ENCODE data around the gene LMX1B. TPM values are rescaled to one million over a fixed set of nuclear protein-coding genes. Genes with fewer than 3 reads are reported as not detected.

LMX1B gene
- total RNA-seq, 1 donor from 2014 or later: not detected

- no peak for DNase-seq (ENCODE audit: low spot score)
- ATAC-seq: no peak
Observed at GRCh38 chr9:126617003-126617822, 3.5 kb downstream of the LMX1B start.

GRCh38 chr9:126617823-126618165 lies 4.1 kb downstream of the LMX1B start:
- ATAC-seq (no peak), DNase-seq (ENCODE audit: low spot score) (no peak)

- ATAC-seq (no peak), DNase-seq (ENCODE audit: low spot score) (no peak)
Observed at GRCh38 chr9:126618190-126618584, 4.5 kb downstream of the LMX1B start.

DNA sequence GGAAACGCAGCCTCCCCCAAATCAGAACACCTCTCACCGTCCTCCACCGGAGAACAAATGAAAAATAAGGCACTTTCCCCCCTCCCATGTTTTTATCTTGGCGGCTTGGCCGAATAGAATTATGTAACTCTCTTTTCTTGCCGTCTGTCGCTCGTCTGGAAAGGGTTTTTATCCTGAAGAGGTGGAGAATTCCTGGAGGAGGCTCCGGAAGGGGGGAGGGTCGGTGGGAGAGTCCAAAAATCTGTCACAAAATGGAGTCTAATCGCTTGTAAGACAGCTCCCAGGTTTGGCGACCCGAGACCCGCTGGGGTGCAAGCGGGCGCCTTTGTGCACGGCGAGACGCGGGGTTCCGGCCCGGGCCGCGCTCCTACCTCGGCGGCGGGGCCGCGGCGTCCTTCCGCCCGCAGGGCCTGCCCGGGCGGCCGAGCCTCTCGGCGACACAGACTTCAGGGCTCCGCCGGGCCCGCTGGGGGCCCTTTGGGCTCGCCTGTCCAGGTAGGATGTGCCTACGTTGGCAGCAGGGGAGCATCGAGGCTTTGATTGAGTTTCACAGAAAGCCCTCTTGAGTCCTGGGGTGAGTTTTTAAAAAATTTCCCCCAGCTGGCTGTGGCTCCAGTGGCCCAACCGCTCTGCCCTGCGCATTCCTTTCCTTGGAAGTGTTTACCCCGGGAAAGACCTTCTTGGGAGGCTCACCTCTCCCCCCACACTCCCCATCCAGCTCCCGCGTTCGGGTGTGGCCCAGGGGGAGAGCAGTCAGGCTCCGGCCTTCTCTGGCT lies 5.0 kb downstream of the LMX1B start:
- DNase-seq (ENCODE audit: low spot score) (no peak), ATAC-seq (no peak)

DNA sequence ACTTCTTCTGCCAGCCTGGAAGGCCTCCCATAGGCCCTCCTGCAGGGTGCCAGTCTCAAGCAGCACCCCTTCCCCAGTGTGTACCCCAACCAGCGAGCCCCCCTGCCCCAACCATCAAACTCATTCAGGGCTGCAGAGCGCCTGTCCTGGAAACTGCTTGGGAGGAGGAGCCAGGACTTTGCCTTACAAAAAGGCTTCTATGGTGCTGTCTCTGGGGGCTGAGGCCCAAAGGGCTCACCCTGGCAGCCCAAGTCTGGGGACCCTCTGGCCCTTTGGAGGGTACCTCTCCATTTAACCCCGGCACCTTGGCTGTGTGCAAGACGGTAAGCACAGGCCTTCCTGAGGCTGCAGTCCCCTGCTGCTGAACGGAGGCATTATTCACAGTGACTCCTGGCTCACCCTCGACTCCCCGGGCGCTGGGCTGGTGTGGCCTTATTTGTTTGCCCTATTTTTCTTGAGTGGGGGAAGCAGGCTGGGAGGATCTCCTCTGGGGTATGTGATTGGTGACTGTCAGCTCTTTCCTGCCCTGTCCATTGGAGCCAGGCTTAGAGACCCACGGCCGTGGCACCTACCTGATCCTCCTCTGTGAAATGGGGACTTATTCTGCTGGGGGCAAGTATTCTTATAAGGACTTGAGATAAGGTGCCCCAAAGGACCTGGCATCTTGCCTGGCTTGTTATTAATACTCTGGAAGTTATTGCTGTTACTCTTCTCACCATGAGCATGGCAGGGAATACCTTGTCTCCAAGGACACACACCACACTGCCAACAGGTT lies 5.8 kb downstream of the LMX1B start:
- ATAC-seq: no peak
- DNase-seq (ENCODE audit: low spot score): no peak

- no peak for ATAC-seq
- no peak for DNase-seq (ENCODE audit: low spot score)
Observed at GRCh38 chr9:126620478-126620877, 6.8 kb downstream of the LMX1B start.

DNA sequence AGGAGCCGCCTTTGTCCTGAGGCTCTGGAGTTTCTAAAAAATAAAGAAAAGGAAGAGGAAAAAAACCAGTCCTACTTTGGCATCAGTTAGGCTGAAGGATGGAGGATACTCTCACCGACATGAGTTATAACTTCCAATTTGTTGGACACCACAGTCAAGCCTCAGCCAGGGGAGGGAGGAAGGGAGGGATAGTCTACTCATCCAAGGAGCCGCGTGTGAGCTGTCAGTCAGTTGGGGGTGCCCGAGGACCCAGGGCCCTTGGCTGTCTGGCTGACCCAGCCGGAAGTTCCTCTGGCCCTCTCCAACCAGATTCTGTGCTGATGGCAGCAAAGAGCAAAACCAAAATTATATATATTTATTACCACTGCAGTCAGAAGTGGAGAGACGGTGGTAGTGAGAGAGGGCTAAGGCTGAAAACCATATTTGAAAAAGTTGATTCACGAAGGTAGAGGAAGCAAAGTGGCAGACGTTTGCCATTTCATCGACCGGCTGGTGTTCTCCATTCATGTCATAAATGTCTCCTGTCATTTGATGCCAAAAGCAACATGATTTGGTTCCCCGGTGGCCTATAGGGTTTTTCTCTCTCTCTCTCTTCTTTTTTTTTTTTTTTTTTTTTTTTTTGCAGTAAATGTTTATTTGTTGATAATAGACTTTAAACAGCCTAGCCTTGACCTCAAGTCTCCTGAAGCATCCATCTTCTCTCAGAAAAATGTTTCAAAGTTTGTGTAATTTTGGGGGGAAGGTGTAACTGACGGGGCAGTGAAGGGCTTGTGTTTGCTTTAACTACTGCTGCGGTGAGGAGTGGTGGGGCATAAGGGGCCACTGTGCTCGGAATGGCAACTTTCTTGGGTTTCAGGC lies 7.6 kb downstream of the LMX1B start:
- ATAC-seq (no peak), DNase-seq (ENCODE audit: low spot score) (no peak)

GRCh38 chr9:126621919-126622735 lies 8.4 kb downstream of the LMX1B start:
- DNase-seq (ENCODE audit: low spot score): no peak
- no peak for ATAC-seq

GRCh38 chr9:126623314-126623666 lies 9.6 kb downstream of the LMX1B start:
- ATAC-seq (no peak), DNase-seq (ENCODE audit: low spot score) (no peak)

DNA sequence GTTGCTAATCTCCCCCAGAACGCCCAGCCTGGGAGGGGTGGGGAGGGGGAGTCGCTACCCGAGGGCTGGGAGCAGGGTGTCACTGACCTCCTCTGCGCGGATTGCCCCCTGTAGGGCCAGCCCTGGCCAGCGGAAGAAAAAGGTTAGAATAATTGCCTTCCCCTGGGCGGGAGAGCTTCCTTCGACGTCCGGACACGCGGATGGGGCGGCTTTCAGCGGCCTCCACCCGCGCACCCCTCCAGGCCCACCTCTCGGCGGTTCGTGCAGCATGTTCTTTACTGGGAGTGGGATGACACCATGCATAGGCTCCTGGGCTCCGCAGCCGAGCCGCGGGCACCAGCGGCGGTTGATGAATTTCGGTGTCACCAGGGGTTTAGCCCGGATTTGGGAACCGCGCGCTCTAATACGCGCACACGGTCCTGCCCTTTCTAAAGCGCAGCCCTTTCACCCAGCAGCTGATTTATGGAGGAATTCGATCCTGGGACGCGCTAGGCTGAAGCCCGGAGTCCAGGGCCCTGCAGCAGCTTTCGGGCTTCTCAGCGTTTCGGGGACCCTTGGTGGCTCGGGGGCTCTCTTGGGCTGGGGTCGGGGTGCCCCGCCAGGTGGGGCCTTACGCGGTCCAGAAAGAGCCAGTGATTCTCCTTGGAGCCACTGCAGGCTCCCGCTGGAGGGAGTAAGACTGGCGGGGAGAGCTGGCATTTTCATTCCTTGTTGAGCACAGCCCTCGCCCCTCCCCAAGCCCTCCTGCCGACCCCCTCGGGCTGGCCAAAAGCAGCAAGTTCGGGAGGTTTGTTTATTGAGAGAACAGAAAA lies 10.1 kb downstream of the LMX1B start:
- DNase-seq (ENCODE audit: low spot score) (no peak), ATAC-seq (no peak)

DNA sequence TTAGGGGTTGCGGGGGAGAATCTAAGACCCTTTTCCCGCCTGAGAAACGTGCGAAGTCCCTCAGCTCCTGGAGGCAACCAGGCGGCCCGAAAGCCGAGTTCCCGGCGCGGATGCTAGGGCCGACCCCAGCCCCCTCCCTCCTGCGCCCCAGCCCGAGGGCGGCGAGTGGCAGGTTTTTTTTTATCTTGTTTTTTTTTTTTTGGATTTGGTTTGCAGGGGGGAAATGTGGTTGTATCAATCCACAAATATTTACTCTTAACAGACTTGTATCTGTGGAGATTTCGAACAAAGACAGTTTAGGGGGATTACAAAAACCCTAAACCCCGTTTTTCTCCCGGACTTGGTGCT lies 10.7 kb downstream of the LMX1B start:
- DNase-seq (ENCODE audit: low spot score): no peak
- ATAC-seq: no peak

GRCh38 chr9:126624912-126625311 lies 11.2 kb downstream of the LMX1B start:
- DNase-seq (ENCODE audit: low spot score) (no peak), ATAC-seq (no peak)

DNA sequence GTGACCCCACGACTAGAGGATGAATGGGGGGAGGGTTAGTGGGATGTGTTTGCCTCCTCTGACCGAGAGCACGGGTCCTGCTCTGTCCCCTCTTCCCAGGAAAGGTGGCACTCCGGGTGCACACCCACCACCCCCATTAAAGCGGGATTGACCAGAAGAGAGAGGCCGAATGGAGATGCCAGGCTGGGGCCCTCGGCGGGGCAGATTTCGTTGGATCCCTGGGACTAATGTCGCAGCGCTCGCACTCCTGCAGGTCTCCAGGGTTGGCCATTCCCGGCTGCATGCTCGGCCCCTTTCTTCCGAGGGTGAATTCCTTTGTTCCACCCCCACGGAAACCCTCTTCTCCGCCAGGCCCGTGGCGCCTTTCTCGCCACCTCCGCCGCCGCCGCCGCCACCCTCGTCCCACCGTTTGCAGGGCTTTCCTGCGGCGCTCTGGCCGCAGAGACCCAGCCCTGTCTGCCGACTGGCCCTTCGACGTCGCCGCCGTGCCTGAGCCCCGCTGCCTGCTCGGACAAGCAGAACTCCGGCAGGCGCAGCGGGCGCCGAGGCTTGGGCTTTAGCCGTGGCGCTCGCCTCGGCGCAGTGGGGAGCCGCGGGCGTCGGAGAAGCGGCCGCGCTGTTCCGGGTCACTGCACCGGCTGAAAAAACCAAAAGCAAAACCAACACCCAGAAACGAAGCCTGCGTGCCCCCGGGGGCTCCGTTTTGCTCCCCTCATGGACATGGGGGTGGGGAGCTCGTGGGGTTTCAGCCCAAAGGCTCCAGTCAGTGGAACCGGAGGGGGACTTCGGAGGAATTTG lies 11.8 kb downstream of the LMX1B start:
- DNase-seq (ENCODE audit: low spot score) (no peak), ATAC-seq (peak; percentile 38)

GRCh38 chr9:126626127-126626925 lies 12.6 kb downstream of the LMX1B start:
- no peak for DNase-seq (ENCODE audit: low spot score)
- peak; percentile 16 for ATAC-seq

DNA sequence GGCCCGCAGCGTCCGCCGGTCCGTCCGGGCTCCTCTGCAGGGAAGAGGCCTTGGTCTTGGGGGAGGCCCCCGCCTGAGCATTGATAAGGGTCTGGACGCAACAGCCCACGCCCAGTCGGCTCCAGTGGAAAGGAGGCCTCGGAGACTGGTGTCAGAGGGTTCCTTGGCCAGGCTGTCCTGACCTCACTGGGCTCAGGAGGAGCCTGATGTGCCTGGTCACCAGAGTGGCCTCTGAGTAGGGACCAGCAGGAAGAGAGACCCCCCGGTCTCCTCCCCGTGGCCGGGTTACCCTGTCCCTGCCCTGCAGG lies 13.2 kb downstream of the LMX1B start:
- ATAC-seq: no peak

GRCh38 chr9:126628146-126628545 lies 14.4 kb downstream of the LMX1B start:
- ATAC-seq (no peak), DNase-seq (ENCODE audit: low spot score) (no peak)

More for the DNA sequence above, 13.2 kb downstream of the LMX1B start:
- no peak for DNase-seq (ENCODE audit: low spot score)

- ATAC-seq (no peak), DNase-seq (ENCODE audit: low spot score) (no peak)
Observed at GRCh38 chr9:126628969-126629674, 15.4 kb downstream of the LMX1B start.
